Gastroesophageal sphincter (tissue), 4 donors: ENCODE data around the gene PAPPA. TPM values are rescaled to one million over a fixed set of nuclear protein-coding genes. Genes with fewer than 3 reads are reported as not detected.

ENCODE experiments used
- ATAC-seq: fragments of 150-250 bp; one replicate; pipeline ENCODE4 v1.9.1; 2016; ENCODE audit warnings: mild to moderate bottlenecking, moderate library complexity
- H3K27ac ChIP-seq, 4 donors: fragments of 200-600 bp; sonication (generic) in 3 of 4; 1 replicate in 3 of 4; 2 replicates in 1 of 4; pipeline ENCODE4 v1.5.1; 2016 to 2019
- H3K27me3 ChIP-seq: fragments of 200-600 bp; sonication (generic); one replicate; pipeline ENCODE4 v1.5.1; 2019
- H3K36me3 ChIP-seq, 2 donors: fragments of 200-600 bp; sonication (generic); one replicate each; pipeline ENCODE4 v1.5.1; 2019; ENCODE audit warnings: control low read depth in 1 of 2
- H3K4me1 ChIP-seq, 3 donors: fragments of 200-600 bp; sonication (generic); 1 replicate in 2 of 3; 2 replicates in 1 of 3; pipeline ENCODE4 v1.5.1; 2016 to 2019; ENCODE audit warnings: control low read depth in 2 of 3
- H3K4me3 ChIP-seq, 2 donors: fragments of 200-600 bp; sonication (generic); one replicate each; pipeline ENCODE4 v1.5.1; 2019; ENCODE audit warnings: mild to moderate bottlenecking in 1 of 2, moderate library complexity in 1 of 2
- H3K9me3 ChIP-seq, 3 donors: fragments of 200-600 bp; sonication (generic); one replicate each; pipeline ENCODE4 v1.5.1; 2017 to 2019; ENCODE audit warnings: control low read depth in 2 of 3
- CTCF ChIP-seq, 4 experiments: fragments of 200-600 bp in 2 of 4; fragments of 450-650 bp in 2 of 4; sonication (generic) in 1 of 4; IDR thresholded peaks; one replicate each; pipeline ENCODE4 v1.5.1; 2017 to 2019; ENCODE audit warnings: antibody characterized with exemption in 4 of 4, mild to moderate bottlenecking in 2 of 4, moderate library complexity in 2 of 4
- EP300 ChIP-seq: sonication (generic); formaldehyde crosslinking; IDR thresholded peaks from one replicate; pipeline ENCODE4 v1.6.1; 2017; ENCODE audit warnings: antibody characterized with exemption, mild to moderate bottlenecking
- POLR2A ChIP-seq, 2 donors: fragments of 450-650 bp; IDR thresholded peaks; one replicate each; pipeline ENCODE4 v1.6.1; 2017; ENCODE audit warnings: antibody characterized with exemption in 2 of 2, mild to moderate bottlenecking in 2 of 2, moderate library complexity in 1 of 2
- POLR2AphosphoS5 ChIP-seq: sonication (generic); formaldehyde crosslinking; IDR thresholded peaks from one replicate; pipeline ENCODE4 v1.6.1; 2017; ENCODE audit warnings: antibody characterized with exemption
- WGBS, 2 donors: methylation state at CpG; one replicate each; pipeline ENCODE4 v1.1.5; 2018; ENCODE audit warnings: low coverage in 1 of 2; 5-methylcytosine and 5-hydroxymethylcytosine counted together
- total RNA-seq, 4 donors: library from RNA; depleted of rRNA; stranded (reverse); fragments of >200 nt; gene quantifications; one replicate each; pipeline ENCODE4 v1.1.0, GENCODE V29; 2016

PAPPA gene
- total RNA-seq, 4 donors from 2014 or later: 1.9 to 5.7 (median 3.2) TPM

- Histone ChIP-seq H3K9me3 (no peaks in the 10 kb centered on the region), H3K36me3 (no peaks in the 10 kb centered on the region), H3K4me3 (no peak overlapping the region), H3K27me3 (peaks cover 20% of the 10 kb centered on the region), H3K27ac (no peak overlapping the region), H3K4me1 (no peaks in the 10 kb centered on the region)
- no peak for ATAC-seq
- 20 to 23% methylated on average over 1 to 2 of the region's 2 CpGs for WGBS, 2 donors
- no peak for TF ChIP-seq EP300
- no peak for TF ChIP-seq POLR2AphosphoS5
- no peak for TF ChIP-seq POLR2A (IDR thresholded peaks at IDR 0.05)
- TF ChIP-seq CTCF (IDR thresholded peaks at IDR 0.05): no peak
These were observed 183.4 kb downstream of the PAPPA start for GRCh38 chr9:116337015-116337414.

GRCh38 chr9:116340270-116340669 lies 186.7 kb downstream of the PAPPA start:
- WGBS, 2 donors: 50% methylated on average over 1 of the region's 1 CpG
- H3K9me3 ChIP-seq: no peaks in the 10 kb centered on the region
- H3K27ac ChIP-seq: no peak overlapping the region
- no peak for ATAC-seq
- no peaks in the 10 kb centered on the region for H3K36me3 ChIP-seq
- peaks cover 6% of the 10 kb centered on the region for H3K27me3 ChIP-seq
- TF ChIP-seq POLR2A (IDR thresholded peaks at IDR 0.05): no peak
- no peak for TF ChIP-seq CTCF (IDR thresholded peaks at IDR 0.05)
- no peak for TF ChIP-seq EP300
- no peak for TF ChIP-seq POLR2AphosphoS5
- H3K4me3 ChIP-seq: no peak overlapping the region
- H3K4me1 ChIP-seq: no peaks in the 10 kb centered on the region

- 94% methylated on average over 1 of the region's 1 CpG; no CpG with 5 or more reads in 1 of the 2 donors for WGBS, 2 donors
- H3K4me1 ChIP-seq: no peaks in the 10 kb centered on the region
- H3K36me3 ChIP-seq: no peaks in the 10 kb centered on the region
- H3K9me3 ChIP-seq: no peaks in the 10 kb centered on the region
- no peak for ATAC-seq
- peaks cover 6% of the 10 kb centered on the region for H3K27me3 ChIP-seq
- no peak overlapping the region for H3K4me3 ChIP-seq
- TF ChIP-seq POLR2A (IDR thresholded peaks at IDR 0.05): no peak
- no peak for TF ChIP-seq CTCF (IDR thresholded peaks at IDR 0.05)
- no peak for TF ChIP-seq POLR2AphosphoS5
- no peak for TF ChIP-seq EP300
- H3K27ac ChIP-seq: no peak overlapping the region
These were observed 188.5 kb downstream of the PAPPA start for GRCh38 chr9:116342061-116342460.

GRCh38 chr9:116342941-116343340 lies 189.3 kb downstream of the PAPPA start:
- ATAC-seq: no peak
- 58 to 86% methylated on average over 1 to 2 of the region's 2 CpGs for WGBS, 2 donors
- TF ChIP-seq EP300 (no peak), POLR2A (IDR thresholded peaks at IDR 0.05) (no peak), POLR2AphosphoS5 (no peak), CTCF (IDR thresholded peaks at IDR 0.05) (no peak)
- H3K4me3 ChIP-seq: no peak overlapping the region
- no peaks in the 10 kb centered on the region for H3K9me3 ChIP-seq
- H3K27ac ChIP-seq: no peak overlapping the region
- H3K4me1 ChIP-seq: no peaks in the 10 kb centered on the region
- no peaks in the 10 kb centered on the region for H3K36me3 ChIP-seq
- peaks cover 6% of the 10 kb centered on the region for H3K27me3 ChIP-seq

GRCh38 chr9:116344416-116344815 lies 190.8 kb downstream of the PAPPA start:
- Histone ChIP-seq H3K27ac (no peak overlapping the region), H3K4me1 (no peaks in the 10 kb centered on the region), H3K36me3 (no peaks in the 10 kb centered on the region), H3K27me3 (no peaks in the 10 kb centered on the region), H3K4me3 (no peak overlapping the region), H3K9me3 (no peaks in the 10 kb centered on the region)
- TF ChIP-seq EP300 (no peak), CTCF (IDR thresholded peaks at IDR 0.05) (no peak), POLR2A (IDR thresholded peaks at IDR 0.05) (no peak), POLR2AphosphoS5 (no peak)
- ATAC-seq: no peak
- 86% methylated on average over 4 of the region's 10 CpGs; no CpG with 5 or more reads in 1 of the 2 donors for WGBS, 2 donors
